ENCODE results near the gene DCUN1D4. TPM values are rescaled to one million over a fixed set of nuclear protein-coding genes. Genes with fewer than 3 reads are reported as not detected.

Gene DCUN1D4
- polyA plus RNA-seq, 1 donor from 2014 or later, result 130 TPM

GRCh38 chr4:51835079-51835478, 7.9 kb upstream of the DCUN1D4 start:
- no peaks in the 10 kb centered on the region for H3K36me3 ChIP-seq (ENCODE audit: insufficient read depth, low read length)
- H3K4me3 ChIP-seq (ENCODE audit: low read length), result no peak overlapping the region
- no peaks in the 10 kb centered on the region for H3K27me3 ChIP-seq (ENCODE audit: insufficient read depth, low read depth, low read length)
- TF ChIP-seq MXI1 (conservative IDR thresholded peaks at IDR 0.05; ENCODE audit: poor library complexity, severe bottlenecking), result no peak
- TF ChIP-seq CTCF (IDR thresholded peaks at IDR 0.05; ENCODE audit: poor library complexity, severe bottlenecking), result no peak
- TF ChIP-seq EP300 (conservative IDR thresholded peaks at IDR 0.05; ENCODE audit: poor library complexity, severe bottlenecking), result no peak
- no peak for TF ChIP-seq RAD21 (conservative IDR thresholded peaks at IDR 0.05)
- no peak for TF ChIP-seq POLR2AphosphoS5 (IDR thresholded peaks at IDR 0.05)
- TF ChIP-seq EZH2 (IDR thresholded peaks at IDR 0.05; ENCODE audit: borderline replicate concordance, insufficient read depth, low read length, poor library complexity, severe bottlenecking), result no peak
- H3F3A ChIP-seq (ENCODE audit: insufficient read depth, low read length, poor library complexity, severe bottlenecking), result no peaks in the 10 kb centered on the region
- H4K20me1 ChIP-seq (ENCODE audit: insufficient read depth), result no peaks in the 10 kb centered on the region
- H3K9me2 ChIP-seq (ENCODE audit: insufficient read depth, low read length), result no peaks in the 10 kb centered on the region
- H2AFZ ChIP-seq (ENCODE audit: low read depth, low read length), result no peak overlapping the region
- no peak overlapping the region for H3K27ac ChIP-seq (ENCODE audit: low read length)
- no peak overlapping the region for H3K9ac ChIP-seq (ENCODE audit: low read length)
- no peaks in the 10 kb centered on the region for H3K79me2 ChIP-seq (replicated peaks; ENCODE audit: insufficient read depth, low read length)
- no peak overlapping the region for H3K4me2 ChIP-seq (ENCODE audit: low read length)
- H3K9me3 ChIP-seq (ENCODE audit: low read length), result no peaks in the 10 kb centered on the region

- Histone ChIP-seq H3K27ac (ENCODE audit: low read length) (no peak overlapping the region), H3K27me3 (ENCODE audit: insufficient read depth, low read depth, low read length) (no peaks in the 10 kb centered on the region), H3K4me3 (ENCODE audit: low read length) (no peak overlapping the region), H3F3A (ENCODE audit: insufficient read depth, low read length, poor library complexity, severe bottlenecking) (no peaks in the 10 kb centered on the region), H3K36me3 (ENCODE audit: insufficient read depth, low read length) (no peaks in the 10 kb centered on the region), H2AFZ (ENCODE audit: low read depth, low read length) (no peak overlapping the region), H3K4me2 (ENCODE audit: low read length) (no peak overlapping the region), H3K9me3 (ENCODE audit: low read length) (no peaks in the 10 kb centered on the region), H3K9ac (ENCODE audit: low read length) (no peak overlapping the region), H3K79me2 (replicated peaks; ENCODE audit: insufficient read depth, low read length) (no peaks in the 10 kb centered on the region), H4K20me1 (ENCODE audit: insufficient read depth) (no peaks in the 10 kb centered on the region), H3K9me2 (ENCODE audit: insufficient read depth, low read length) (no peaks in the 10 kb centered on the region)
- TF ChIP-seq EP300 (conservative IDR thresholded peaks at IDR 0.05; ENCODE audit: poor library complexity, severe bottlenecking) (no peak), TAF1 (IDR thresholded peaks at IDR 0.05; ENCODE audit: low read depth) (no peak), SMC3 (conservative IDR thresholded peaks at IDR 0.05; ENCODE audit: poor library complexity) (no peak), CTCF (IDR thresholded peaks at IDR 0.05; ENCODE audit: poor library complexity, severe bottlenecking) (no peak), REST (IDR thresholded peaks at IDR 0.05; ENCODE audit: borderline replicate concordance) (no peak), EZH2 (IDR thresholded peaks at IDR 0.05; ENCODE audit: borderline replicate concordance, insufficient read depth, low read length, poor library complexity, severe bottlenecking) (no peak), MXI1 (conservative IDR thresholded peaks at IDR 0.05; ENCODE audit: poor library complexity, severe bottlenecking) (no peak), RAD21 (conservative IDR thresholded peaks at IDR 0.05) (no peak), POLR2AphosphoS5 (IDR thresholded peaks at IDR 0.05) (no peak)
Measured at GRCh38 chr4:51835855-51836254, 7.1 kb upstream of the DCUN1D4 start.

All from neural cell (in vitro differentiated cells).